HG03439 (cell line): Measurements from ENCODE around the gene TUBB3.
"Not testable (repeated sequence)": the region's sequence is repeated elsewhere in the genome, so short reads cannot be mapped to it uniquely, and the experiment has no call there.

Experiments
- ATAC-seq: cut with Tn5 transposase; IDR thresholded peaks from one replicate; pipeline ENCODE4 v1.9.1; 2021; ENCODE audit warnings: mild to moderate bottlenecking, moderate library complexity; ENCODE audit not compliant: unreplicated experiment

TUBB3 gene

DNA sequence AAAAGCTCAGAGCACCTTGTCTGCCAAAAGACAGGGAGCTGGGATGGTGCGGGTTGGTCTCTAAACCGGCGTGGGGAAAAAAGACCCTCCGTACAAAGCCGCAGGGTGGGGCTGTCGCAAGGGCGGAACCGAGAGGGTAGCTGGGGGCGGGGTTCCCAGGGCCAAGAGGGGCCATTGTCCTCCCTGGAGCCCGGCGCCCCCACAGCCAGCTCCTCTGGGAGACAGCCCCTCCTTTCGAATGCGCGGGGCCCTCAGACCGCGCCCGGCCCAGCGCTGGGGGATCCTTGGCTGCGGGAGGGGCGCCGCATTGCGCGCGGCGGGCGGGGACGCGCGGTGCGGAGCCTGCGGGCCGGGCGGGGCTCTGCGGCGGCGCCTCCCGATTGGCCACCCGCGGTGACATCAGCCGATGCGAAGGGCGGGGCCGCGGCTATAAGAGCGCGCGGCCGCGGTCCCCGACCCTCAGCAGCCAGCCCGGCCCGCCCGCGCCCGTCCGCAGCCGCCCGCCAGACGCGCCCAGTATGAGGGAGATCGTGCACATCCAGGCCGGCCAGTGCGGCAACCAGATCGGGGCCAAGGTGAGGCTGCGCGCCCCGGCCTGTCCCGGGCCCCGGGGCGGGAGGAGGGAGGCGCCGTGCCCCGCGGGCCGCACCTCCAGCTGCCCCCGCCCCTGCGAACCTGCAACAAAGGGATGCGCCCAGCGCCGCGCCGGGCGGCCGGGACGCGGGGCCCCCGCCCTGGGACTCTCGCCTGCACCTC, at the start of gene TUBB3:
TUBB3 (plus strand) TSS at position 459 of the 756 bp plus-strand sequence; CDS start at position 519, 60 bp downstream.
- ATAC-seq: no peak

DNA sequence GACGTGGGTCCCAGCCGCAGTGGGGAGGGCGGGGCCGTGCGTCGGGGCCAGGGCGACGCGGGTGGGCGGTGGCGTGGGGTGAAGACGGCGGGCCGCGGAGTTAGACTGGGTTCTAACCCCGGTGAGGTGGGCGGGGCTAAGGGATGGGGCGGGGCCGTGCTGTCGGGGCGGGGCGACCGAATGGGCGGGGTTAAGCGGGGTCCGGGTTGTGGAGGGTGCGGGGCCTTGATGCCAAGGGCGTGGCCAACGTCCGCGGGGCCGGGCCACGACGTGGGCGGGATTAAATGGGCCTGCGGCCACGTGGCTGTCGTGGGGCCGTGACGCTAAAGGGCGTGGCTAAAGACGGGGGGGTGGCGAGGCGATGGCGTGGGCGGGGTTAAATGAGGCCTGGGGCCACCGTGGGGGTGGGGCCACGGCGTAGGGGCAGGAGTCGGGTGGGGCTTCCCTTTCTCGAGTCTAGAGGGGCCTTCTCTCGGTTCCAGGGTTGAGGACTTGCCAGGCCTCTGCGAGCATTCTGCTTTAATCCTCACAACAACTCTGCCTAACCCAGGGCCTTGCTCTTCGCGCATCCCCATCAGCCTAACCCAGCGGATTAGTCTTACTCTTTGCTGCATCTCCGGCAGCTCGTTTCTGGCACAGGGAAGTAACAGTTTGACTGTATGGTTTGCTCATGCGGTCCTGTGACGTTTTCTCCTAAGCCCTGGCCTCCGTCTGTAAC, 49.0 kb upstream of the TUBB3 start:
- peak; percentile 65 for ATAC-seq

DNA sequence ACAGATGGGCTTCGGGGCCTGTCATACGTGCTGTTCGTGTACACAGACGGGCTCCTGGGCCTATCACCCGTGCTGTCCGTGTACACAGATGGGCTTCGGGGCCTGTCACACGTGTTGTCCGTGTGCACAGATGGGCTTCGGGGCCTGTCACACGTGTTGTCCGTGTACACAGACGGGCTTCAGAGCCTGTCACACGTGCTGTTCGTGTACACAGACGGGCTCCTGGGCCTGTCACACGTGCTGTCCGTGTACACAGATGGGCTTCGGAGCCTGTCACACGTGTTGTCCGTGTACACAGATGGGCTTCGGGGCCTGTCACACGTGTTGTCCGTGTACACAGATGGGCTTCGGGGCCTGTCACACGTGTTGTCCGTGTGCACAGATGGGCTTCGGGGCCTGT, 44.0 kb upstream of the TUBB3 start:
- not testable (repeated sequence) for ATAC-seq

DNA sequence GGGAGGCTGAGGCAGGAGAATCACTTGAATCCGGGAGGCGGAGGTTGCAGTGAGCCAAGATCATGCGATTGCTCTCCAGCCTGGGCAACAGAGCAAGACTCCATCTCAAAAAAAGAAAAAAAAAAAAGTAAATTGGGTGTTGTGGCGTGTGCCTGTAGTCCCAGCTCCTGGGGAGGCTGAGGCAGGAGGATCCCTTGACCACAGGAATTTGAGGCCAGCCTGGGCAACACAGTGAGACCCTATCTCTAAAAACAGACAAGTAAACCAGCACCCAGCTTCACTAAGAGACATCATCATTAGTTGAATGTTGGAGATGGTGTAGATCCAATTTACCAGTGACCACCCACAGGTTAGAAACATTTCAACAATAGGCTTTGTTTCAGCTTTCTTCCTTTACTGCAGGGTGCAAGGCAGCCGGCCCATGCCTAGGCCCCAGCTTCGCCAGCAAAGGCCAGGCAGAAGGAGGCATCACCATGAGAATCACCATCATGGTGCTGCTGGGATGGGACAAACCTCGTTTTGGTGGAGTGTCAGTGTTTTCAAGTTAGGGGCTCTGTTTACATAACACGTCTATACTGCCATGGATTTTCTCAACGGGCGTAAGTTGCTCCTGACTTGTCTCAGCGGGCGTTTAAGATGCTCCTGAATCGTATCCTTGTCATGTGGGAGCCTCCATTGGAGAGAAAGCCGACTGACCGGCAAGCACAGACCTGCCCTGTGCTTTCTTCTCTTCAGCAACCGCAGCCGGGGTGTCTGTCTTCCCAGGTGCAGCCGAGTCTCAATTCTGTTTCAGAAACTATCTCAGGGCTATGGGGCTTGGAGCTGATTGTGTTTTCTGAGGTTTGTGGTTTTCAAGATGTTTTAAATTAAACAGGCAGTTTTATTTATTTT, 42.4 kb upstream of the TUBB3 start:
- ATAC-seq: no peak

DNA sequence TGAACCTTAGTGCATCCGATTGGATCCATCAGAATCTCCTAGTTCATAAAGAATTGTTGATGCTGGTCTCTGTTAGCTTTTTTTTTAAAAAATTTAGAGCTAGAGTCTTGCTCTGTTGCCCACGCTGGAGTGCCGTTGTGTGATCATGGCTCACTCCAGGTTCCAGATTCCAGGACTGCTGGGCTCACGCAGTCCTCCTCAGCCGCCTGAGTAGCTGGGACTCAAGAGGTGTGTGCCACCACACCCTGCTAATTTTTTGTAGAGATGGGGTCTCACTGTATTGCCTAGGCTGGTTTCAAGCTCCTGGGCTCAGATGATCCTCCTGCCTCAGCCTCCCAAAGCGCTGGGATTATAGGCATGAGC, 41.8 kb upstream of the TUBB3 start:
- no peak for ATAC-seq

DNA sequence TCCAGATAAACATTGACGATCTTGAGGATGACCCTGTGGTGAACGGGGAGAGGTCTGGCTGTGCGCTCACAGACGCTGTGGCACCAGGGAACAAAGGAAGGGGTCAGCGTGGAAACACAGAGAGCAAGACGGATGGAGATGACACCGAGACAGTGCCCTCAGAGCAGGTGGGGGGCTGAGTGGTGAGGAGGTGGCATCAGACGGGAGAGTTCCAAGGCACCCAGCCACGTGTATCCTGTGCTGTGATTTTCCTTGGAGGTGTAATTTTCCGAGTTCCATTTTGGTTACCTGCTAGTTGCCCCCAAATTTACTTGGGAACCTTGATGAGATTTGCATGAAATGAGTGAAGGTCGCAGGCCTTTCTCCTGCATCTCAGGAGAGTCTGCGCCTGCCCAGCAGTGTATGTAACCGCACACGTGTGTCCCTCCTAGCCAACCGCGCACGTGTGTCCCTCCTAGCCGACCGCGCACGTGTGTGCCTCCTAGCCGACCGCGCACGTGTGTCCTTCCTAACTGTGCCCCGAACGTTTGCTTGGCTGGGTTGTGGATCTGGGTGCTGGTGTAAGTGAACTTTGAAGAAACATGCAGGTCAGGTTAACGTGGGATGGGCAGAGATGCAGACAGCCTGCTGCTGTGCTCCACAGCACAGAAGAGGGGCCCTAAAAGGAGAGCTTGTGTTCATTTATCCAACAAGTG, 39.6 kb upstream of the TUBB3 start:
- ATAC-seq: no peak

DNA sequence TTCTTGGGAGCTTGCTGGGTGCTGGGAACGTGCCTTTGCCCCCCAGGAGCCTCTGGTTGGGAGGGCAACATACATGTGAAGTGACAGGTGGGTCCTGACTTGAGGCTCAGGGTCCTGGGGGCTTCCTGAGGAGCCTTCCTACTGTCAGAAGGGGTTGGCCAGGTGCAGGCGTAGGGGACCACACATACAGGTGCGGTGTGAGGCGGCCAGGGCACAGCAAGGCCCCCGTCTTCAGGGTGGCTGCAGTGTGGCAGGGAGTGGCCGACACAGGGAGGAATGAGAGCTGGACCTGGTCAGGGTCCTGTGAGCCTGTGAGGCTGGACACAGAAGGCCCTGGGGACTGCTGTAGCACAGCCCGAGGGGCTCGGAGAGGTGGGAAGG, 39.1 kb upstream of the TUBB3 start:
- ATAC-seq: no peak

DNA sequence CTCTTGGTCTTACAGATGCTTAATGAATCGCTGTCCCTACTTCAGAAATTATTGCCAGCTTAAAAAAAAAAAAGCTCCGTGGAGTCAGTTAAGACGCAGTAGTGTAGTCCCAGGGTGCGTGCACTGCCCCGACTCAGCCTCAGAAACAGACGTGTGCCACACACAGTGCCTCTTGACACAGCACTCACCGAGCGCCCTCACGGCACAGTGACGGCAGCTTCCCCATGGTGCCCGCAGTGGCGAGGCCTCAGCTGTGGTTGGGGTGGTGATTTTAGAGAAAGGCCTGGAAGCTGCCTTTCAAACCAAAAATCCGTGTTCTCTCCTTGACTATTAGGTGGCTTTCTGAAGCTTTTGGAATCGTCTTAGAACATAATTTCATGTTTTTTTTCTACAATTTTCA, 35.9 kb upstream of the TUBB3 start:
- no peak for ATAC-seq

DNA sequence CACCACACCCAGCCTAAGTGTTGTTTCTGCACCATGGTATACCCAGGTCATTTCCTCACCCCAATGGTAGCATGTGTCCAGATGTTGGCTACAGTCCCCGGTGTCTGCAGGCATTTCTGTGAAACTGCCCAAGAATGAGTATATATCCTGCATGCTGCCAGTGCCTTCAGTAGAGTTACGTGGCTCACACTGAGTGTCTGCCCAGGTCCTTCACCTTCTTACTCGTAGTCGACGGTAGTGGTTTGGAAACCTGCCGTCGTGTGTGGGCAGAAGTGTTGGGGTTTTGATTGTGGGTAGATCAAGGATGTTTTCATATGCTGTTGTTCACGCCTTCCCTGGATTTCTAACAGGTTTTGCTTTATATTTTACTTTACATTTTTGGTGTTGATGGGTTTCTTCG, 32.9 kb upstream of the TUBB3 start:
- no peak for ATAC-seq

DNA sequence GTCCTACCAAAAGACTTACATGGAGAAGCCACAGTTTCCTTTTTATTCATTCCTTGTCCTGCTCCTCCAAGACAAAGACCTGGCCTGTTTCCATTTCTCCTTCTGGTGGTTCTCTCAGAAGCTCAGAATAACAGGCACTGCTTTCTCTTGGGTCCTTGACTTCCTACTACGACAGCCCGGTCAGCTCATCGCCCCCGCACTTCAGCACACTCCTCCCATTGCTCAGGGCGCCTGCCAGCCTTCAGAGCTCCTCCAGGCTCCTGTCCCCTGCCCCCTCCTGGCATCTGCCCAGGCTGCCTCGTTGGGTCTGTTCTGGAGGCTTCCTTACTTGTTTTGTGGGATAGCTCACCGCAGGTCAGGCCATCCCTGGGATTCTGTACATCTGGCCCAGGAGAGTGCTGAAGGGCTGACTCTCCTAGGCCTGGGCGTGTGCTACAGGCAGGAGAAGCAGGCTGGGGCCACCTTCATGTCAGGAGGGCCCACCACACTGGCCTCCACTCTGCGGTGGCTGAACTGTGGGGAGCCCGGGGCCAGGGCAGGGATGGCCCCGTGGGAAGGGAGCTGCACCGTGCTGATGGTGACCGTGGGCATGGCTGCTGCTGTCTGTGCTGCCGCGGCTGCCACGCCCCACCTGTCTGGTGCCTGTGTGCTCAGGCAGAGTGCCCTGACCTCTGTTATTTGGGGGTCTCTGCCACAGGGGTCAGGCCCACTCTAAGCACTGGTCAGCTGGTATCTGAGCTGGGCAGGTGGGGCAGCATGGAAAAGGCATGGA, 32.1 kb upstream of the TUBB3 start:
- ATAC-seq: no peak

DNA sequence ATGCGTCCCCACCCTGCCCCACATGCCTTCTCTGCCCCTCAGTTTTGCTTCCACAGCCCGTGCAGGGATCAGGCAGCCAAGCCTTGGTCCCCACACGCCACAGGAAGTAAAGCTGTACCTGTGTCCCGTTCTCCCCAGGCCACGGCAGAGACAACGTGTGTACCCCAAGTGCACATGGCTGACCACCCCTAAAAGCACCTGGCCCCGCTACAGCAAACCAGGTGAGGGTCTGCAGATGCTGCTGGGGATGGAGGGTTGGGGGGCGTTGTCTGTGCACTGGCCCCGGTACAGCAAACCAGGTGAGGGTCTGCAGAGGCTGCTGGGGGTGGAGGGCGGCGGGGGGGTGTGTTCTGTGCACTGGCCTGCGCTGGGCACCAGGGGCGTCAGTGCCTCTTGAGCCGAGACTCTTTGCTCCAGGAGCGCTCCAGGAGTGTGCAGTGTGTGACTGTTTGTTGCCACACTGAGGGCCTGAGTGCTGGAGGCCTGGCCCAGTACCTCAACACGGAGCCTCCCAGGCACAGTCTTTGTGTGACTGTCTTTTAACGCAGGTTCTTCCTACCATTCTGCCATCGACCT, 31.0 kb upstream of the TUBB3 start:
- no peak for ATAC-seq

DNA sequence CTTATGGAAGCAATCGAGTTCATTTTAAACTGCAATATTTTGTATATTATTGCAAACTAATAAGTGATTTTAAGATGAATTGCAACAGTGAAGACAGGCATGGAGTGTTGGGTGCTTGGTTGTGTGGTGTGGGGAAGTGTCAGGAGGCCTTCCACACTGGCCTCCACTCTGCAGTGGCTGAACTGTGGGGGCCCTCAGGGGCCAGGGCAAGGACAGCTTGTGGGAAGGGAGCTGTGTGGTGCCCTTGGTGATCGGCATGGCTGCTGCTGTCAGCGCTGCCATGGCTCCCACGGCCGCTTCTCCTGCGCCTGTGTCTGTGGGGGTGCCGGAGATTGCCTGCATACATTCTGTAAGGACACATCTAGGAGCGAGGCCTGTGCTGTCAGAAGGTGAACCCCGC, 30.5 kb upstream of the TUBB3 start:
- ATAC-seq: no peak

DNA sequence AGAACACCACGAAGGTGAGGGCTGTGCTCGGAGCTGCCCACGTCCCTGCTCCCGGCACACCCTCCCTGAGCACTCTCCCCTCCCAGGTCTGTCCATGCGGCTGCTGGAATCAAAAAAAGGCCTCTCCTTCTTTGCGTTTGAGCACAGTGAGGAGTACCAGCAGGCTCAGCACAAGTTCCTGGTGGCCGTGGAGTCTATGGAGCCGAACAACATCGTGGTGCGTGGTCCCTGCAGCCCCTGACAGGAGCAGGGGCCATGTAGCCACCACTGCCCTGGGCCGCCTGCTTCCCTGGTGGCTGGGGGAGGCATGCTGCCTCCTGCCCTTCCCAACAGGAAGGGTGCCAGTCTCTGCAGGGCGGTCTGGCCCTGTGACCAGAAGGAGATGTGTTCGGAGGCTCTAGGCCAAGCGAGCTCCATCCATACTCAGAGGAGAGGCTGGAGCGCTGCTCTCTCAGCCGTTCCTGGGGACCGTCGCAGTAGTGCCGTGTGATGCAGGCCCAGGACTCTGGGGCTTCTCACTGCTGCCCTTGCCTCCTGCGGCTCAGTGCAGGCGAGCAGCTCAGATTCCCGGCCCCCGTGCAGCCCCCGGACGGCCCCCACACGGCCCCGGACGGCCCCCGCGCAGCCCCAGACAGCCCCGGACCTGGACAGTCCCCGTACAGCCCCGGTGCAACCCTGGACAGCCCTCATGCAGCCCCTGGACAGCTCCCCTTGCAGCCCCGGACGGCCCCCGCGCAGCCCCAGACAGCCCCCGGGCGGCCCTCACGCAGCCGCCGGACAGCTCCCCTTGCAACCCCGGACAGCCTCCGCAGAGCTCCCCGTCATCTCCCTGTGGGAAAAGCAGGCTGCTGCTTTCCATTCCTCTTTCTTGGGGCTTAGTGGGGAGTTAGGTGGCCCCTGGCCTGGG, 29.2 kb upstream of the TUBB3 start:
- ATAC-seq: no peak

DNA sequence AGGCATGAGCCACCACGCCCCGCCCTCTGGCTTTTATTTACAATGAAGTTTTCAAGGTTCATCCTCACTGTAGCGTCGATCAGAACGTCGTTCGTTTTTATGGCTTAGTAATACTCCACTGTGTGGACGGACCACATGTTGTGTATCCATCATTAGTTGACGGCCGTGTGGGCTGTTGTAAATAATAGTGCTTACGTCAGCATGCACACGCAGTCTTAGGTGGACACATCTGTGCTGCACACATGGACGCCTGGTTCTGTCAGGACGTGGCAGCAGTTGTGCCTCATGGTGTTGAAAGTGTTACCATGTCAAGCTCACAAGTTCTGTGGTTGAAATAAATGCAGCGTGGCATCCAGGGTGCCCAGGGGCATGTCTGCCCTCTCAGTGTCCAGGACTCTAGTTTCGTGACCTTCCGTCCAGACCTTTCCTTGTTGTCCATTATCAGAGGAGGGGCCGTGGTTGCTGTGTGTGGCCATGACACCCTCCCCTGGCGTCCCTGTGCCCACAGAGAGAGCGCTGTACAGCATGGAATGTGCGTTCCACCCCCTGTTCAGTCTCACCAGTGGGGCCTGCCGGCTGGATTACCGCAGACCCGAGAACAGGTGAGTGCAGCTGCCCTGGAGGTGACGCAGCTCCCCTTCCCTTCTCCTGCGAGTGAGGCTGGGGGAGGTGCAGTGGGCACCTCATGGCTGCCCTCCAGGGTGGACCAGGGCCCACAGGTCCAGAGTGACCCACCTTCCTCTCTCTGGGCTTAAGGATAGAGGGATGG, 27.5 kb upstream of the TUBB3 start:
- ATAC-seq: no peak

DNA sequence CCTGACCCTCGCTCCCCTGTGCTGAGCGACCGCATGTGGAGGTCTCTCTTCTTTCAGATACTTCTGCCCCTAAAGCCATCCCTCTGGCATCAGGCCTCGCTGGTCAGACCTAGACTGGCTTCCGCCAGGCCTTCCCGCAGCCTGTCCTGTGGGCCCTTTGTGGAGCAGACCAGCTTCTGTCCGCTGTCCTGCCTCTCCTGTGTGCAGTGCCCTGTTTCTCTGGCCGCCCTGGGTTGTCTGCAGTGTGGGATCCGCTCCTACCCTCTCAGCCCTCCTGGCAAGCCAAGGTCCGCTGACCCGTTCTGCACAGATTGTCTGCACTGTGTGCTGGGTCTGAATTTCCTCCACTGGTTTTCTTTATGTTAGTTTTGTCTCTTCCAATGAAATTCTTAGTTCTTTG, 25.9 kb upstream of the TUBB3 start:
- ATAC-seq: no peak

DNA sequence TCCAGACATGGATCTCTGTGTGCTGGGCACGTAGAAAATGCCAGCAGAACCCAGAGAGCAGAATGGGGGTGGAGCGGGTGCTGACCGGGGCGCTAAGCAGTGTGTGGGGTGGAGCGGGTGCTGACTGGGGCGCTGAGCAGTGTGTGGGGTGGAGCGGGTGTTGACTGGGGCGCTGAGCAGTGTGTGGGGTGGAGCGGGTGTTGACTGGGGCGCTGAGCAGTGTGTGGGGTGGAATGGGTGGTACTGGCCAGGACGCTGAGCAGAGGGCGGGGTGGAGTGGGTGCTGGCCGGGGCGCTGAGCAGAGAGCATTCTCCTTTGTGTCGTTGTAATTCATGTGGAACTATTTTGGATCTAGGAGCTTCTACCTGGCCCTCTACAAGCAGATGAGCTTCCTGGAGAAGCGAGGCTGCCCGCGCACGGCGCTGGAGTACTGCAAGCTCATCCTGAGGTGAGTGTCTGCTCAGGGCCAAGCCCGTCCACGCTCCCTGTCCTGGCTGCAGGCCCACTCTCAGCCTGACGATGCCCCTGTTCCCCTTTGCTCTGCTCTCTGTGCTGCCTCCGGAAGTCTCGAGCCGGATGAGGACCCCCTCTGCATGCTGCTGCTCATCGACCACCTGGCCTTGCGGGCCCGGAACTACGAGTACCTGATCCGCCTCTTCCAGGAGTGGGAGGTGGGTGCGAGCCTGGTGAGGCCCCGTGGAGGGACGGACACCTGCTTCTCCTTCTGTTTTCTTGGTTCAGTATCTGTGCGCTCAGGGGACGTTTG, 24.8 kb upstream of the TUBB3 start:
- no peak for ATAC-seq

DNA sequence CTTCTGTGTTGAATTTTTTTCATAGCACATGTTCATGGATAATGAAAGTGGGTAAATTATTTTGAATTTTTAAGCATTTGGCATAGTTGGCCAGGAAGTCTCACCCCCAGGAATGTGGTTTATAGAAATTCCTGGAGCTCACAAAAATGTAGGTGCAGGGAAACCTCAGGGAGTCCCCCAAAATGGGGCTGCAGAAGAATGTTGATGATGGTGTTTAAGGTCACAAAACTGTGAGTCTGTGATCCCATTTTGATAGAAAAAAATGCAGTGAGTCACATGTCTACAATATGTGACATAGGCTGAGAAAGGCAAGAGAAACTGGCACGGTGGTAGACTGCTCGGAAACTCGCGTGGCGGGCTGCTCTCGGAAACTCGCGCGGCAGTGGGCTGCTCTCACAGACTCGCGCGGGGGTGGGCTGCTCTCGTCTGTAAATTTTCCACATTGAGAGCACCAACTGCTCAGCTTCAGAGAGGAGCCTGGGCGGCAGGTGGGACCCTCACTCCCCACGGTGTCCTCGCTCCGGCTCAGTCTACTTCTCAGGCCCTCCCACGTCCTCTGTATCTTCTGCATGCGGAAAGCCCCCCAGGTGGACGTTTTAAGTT, 23.2 kb upstream of the TUBB3 start:
- no peak for ATAC-seq
